Cardiac fibroblast (primary cell): ENCODE results near the gene FTCD.

Source experiments
- DNase-seq, 2 donors: peaks; one replicate each; pipeline versions ENCODE4 v3.0.0 to v3.0.0-alpha.2; 2010; ENCODE audit warnings: low read depth in 2 of 2
- H3K4me3 ChIP-seq, 2 donors: replicated peaks in 1 of 2; 1 replicate in 1 of 2; 2 replicates in 1 of 2; pipeline ENCODE4 v1.5.1; 2011; ENCODE audit warnings: low read depth in 2 of 2, low read length in 2 of 2, mild to moderate bottlenecking in 2 of 2, moderate library complexity in 1 of 2
- CTCF ChIP-seq: IDR thresholded peaks from one replicate; pipeline ENCODE4 v1.5.1; 2011; ENCODE audit warnings: low read depth, mild to moderate bottlenecking, low read length, inconsistent platforms

FTCD gene

DNA sequence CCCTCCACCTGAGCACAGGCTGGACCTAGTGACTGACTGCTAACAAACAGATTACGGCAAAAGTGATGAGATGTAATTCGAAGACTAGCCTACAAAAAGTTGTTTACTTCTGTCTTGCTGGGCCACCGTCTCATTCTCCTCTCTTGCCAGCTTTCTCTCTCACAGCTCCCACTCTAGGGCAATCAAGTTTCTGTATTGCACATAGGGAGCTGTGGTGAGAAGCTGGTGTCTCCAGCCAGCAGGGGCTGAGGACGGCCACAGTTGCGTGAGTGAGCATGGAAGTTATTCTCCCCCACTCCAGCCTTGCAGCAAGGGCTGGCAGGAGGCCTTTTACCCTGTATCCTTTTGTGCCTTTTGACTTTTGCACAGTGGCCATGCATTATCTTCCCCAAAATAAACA is 66.1 kb downstream of the FTCD start:
- no peak for TF ChIP-seq CTCF
- no peak overlapping the region for H3K4me3 ChIP-seq
- DNase-seq: no peak

DNA sequence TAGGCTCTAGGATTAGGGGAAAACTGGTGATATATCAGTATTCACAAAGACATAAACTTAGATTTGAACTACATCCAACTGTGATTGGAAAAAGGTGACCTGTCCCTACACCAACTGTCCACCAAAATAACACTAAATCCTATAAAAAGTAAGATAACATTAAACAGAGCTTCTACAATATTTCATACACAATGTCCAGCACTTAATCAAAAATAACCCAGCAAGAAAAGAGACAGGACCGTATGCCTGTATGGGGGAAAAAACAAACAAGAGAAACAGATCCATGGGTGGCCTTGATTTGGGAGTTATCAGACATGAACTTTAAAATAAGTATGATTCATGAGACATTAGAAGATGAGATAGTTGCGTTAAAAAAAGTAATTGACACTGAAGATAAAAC is 67.2 kb downstream of the FTCD start:
- TF ChIP-seq CTCF: no peak
- no peak for DNase-seq
- H3K4me3 ChIP-seq: no peak overlapping the region

GRCh38 chr21:46087641-46088040 is 67.7 kb downstream of the FTCD start:
- H3K4me3 ChIP-seq: no peak overlapping the region
- no peak for DNase-seq
- no peak for TF ChIP-seq CTCF
